Measurements from ENCODE around the gene SLC35B2. TPM values are rescaled to one million over a fixed set of nuclear protein-coding genes. Genes with fewer than 3 reads are reported as not detected.
A peak's percentile ranks its signal among the peaks of the same experiment; 100 is the strongest.
"Not testable (repeated sequence)": the region's sequence is repeated elsewhere in the genome, so short reads cannot be mapped to it uniquely, and the experiment has no call there.

Gene SLC35B2
- total and polyA plus RNA-seq, 9 of the 15 experiments (the other 6 are each of a cell fraction or from before 2014, with no cell fraction given): 14.5 to 59.1 (median 47.1) TPM

- TF ChIP-seq HDAC8 (tag; IDR thresholded peaks at IDR 0.05) (no peak), OTX1 (CRISPR knock-in tag; IDR thresholded peaks at IDR 0.05) (no peak), POLR2G (IDR thresholded peaks at IDR 0.05; ENCODE audit: low read depth, low read length) (0 out of 2 replicates have a peak, but pooled peaks have one; percentile 22), SRF (CRISPR knock-in tag; IDR thresholded peaks at IDR 0.05) (no peak), RBFOX2 (IDR thresholded peaks at IDR 0.05; ENCODE audit: low read depth, low read length) (peak; percentile 18; the same call in 1 of the 2 replicates)
- intact Hi-C loops (cut with micrococcal nuclease): no loop called here
- ChIA-PET POLR2A (interaction anchor here (1.1 to 6.0 kb wide), 2 partner anchors 14 to 101 kb away, joined by 3 to 90 read pairs; partner anchors contain the start of gene HSP90AB1), CTCF (ENCODE audit: low intra/inter-chr PET ratio) (interaction anchor here (0.7 to 3.3 kb wide), 2 partner anchors 14 to 60 kb away, joined by 3 to 26 read pairs; no protein-coding TSS in a partner anchor)
- 86% methylated on average over 16 of the region's 16 CpGs for WGBS (ENCODE audit: insufficient coverage, low coverage, missing lambda C conversion rate)
- no peak overlapping the region for H3K27ac ChIP-seq (ENCODE audit: extremely low read depth, low read depth, low read length)
- no peaks in the 10 kb centered on the region for H3K9me3 ChIP-seq (replicated peaks; ENCODE audit: control insufficient read depth, insufficient read depth, low read depth, low read length)
- peaks cover 11 to 40% of the 10 kb centered on the region in 2 experiments; a peak in 4 of 5 replicates for H3K4me1 ChIP-seq (replicated peaks in 1 of 2; ENCODE audit: control insufficient read depth in 2 of 2, insufficient read depth in 2 of 2, low read length in 2 of 2)
- FAIRE-seq (no peak), ATAC-seq (no peak), DNase-seq (ENCODE audit: extremely low read depth in 1 of 4, low spot score in 3 of 4) (no peak)
- no peaks in the 10 kb centered on the region for H3K9me1 ChIP-seq (ENCODE audit: control insufficient read depth, insufficient read depth, low read length)
- H2AFZ ChIP-seq (ENCODE audit: low read depth, low read length): no peak overlapping the region
- no peak overlapping the region for H3K4me2 ChIP-seq (ENCODE audit: insufficient read depth, low read length)
- peak overlapping the region in 1 of 2 experiments; percentile 66; a peak in 2 of 4 replicates for H3K9ac ChIP-seq (ENCODE audit: insufficient read depth in 1 of 2, low read depth in 2 of 2, low read length in 2 of 2)
- peaks cover 70% of the 10 kb centered on the region for H3K36me3 ChIP-seq (ENCODE audit: control insufficient read depth, insufficient read depth, low read length)
- no peak overlapping the region for H3K4me3 ChIP-seq
- in situ Hi-C loops (cut with MboI): no loop called here
- H3K27me3 ChIP-seq (ENCODE audit: control insufficient read depth in 2 of 2, insufficient read depth in 2 of 2, low read length in 2 of 2): no peaks in the 10 kb centered on the region
- BruUV-seq (replicated peaks): no TSS peak
- H3K79me2 ChIP-seq (ENCODE audit: control insufficient read depth, insufficient read depth, low read length): peaks cover 9% of the 10 kb centered on the region; the same call in 1 of the 3 replicates
- H4K20me1 ChIP-seq (replicated peaks; ENCODE audit: control insufficient read depth, insufficient read depth, low read length): no peaks in the 10 kb centered on the region
Observed at GRCh38 chr6:44232676-44233566, 24.4 kb downstream of the SLC35B2 start.

DNA sequence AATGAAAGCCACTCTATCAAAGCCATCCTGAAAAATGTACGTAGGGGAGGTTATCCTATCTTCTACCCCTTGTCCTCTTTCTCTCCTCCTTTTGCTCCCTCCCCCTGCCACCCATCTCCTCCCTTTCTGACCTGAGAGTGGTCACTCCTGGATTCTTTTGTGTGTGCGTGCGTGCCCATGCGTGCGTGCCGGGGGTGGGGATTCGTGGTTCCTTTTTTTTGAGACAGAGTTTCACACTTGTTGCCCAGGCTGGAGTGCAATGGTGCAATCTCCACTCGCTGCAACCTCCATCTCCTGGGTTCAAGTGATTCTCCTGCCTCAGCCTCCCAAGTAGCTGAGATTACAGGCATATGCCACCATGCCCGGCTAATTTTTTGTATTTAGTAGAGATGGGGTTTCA, 25.9 kb downstream of the SLC35B2 start:
- H3K4me2 ChIP-seq (ENCODE audit: insufficient read depth, low read length); H3K4me3 ChIP-seq; CTCF ChIA-PET (ENCODE audit: low intra/inter-chr PET ratio); H3K27me3 ChIP-seq (ENCODE audit: control insufficient read depth in 2 of 2, insufficient read depth in 2 of 2, low read length in 2 of 2); intact Hi-C loops (cut with micrococcal nuclease); H3K9ac ChIP-seq (ENCODE audit: insufficient read depth in 1 of 2, low read depth in 2 of 2, low read length in 2 of 2); H3K9me1 ChIP-seq (ENCODE audit: control insufficient read depth, insufficient read depth, low read length); H4K20me1 ChIP-seq (replicated peaks; ENCODE audit: control insufficient read depth, insufficient read depth, low read length); DNase-seq (ENCODE audit: extremely low read depth in 1 of 4, low spot score in 3 of 4); BruUV-seq (replicated peaks); FAIRE-seq; in situ Hi-C loops (cut with MboI); ATAC-seq; H2AFZ ChIP-seq (ENCODE audit: low read depth, low read length); H3K9me3 ChIP-seq (replicated peaks; ENCODE audit: control insufficient read depth, insufficient read depth, low read depth, low read length); H3K27ac ChIP-seq (ENCODE audit: extremely low read depth, low read depth, low read length): not testable (repeated sequence)
- Histone ChIP-seq H3K79me2 (ENCODE audit: control insufficient read depth, insufficient read depth, low read length) (peaks cover 24% of the 10 kb centered on the region), H3K36me3 (ENCODE audit: control insufficient read depth, insufficient read depth, low read length) (peaks cover 82% of the 10 kb centered on the region), H3K4me1 (replicated peaks in 1 of 2; ENCODE audit: control insufficient read depth in 2 of 2, insufficient read depth in 2 of 2, low read length in 2 of 2) (peaks cover 20 to 45% of the 10 kb centered on the region in 2 experiments)
- 95% methylated on average over 9 of the region's 9 CpGs for WGBS (ENCODE audit: insufficient coverage, low coverage, missing lambda C conversion rate)
- POLR2A ChIA-PET: interaction anchor here (0.8 kb wide), 1 partner anchor 23 kb away, joined by 3 read pairs; no protein-coding TSS in a partner anchor

Measured in K562 (cell line).